IPS DF 6.9 (cell line): ENCODE results near the gene DNAAF5.

Experiments
- DNase-seq: peaks from one replicate; pipeline ENCODE4 v3.0.0-alpha.2; 2013; ENCODE audit warnings: low read depth, low spot score
- H3K27ac ChIP-seq: one replicate; pipeline ENCODE4 v1.5.1; 2013; ENCODE audit warnings: low read length, control low read depth
- H3K27me3 ChIP-seq: 2 replicates; pipeline ENCODE4 v1.6.1; 2013; ENCODE audit warnings: mild to moderate bottlenecking, low read length; ENCODE audit not compliant: control insufficient read depth, insufficient read depth
- H3K36me3 ChIP-seq: 2 replicates; pipeline ENCODE4 v1.6.1; 2013; ENCODE audit warnings: low read length; ENCODE audit not compliant: control insufficient read depth, insufficient read depth
- H3K4me1 ChIP-seq: 2 replicates; pipeline ENCODE4 v1.6.1; 2013; ENCODE audit warnings: low read length; ENCODE audit not compliant: control insufficient read depth, insufficient read depth
- H3K4me3 ChIP-seq: 2 replicates; pipeline ENCODE4 v1.5.1; 2013; ENCODE audit warnings: mild to moderate bottlenecking, low read length
- H3K9me3 ChIP-seq: 2 replicates; pipeline ENCODE4 v1.6.1; 2013; ENCODE audit warnings: low read length, inconsistent platforms; ENCODE audit not compliant: control insufficient read depth, insufficient read depth
- WGBS: extraction: QIAGEN DNeasy Blood & Tissue Kit; methylation state at CpG from one replicate; pipeline ENCODE4 v1.1.7; 2013; ENCODE audit warnings: mixed read lengths, missing lambda C conversion rate; ENCODE audit not compliant: insufficient read length, insufficient coverage; 5-methylcytosine and 5-hydroxymethylcytosine counted together

The DNAAF5 gene

GRCh38 chr7:824081-824480, 97.6 kb downstream of the DNAAF5 start:
- no peak for DNase-seq
- WGBS, result no CpG with 5 or more reads among the region's 7 CpGs
- Histone ChIP-seq H3K27me3 (no peaks in the 10 kb centered on the region), H3K36me3 (no peaks in the 10 kb centered on the region), H3K4me1 (peaks cover 3% of the 10 kb centered on the region; the same call in 1 of the 2 replicates), H3K9me3 (no peaks in the 10 kb centered on the region), H3K27ac (no peak overlapping the region), H3K4me3 (no peak overlapping the region)

- Histone ChIP-seq H3K36me3 (no peaks in the 10 kb centered on the region), H3K27ac (no peak overlapping the region), H3K9me3 (no peaks in the 10 kb centered on the region), H3K4me3 (no peak overlapping the region), H3K4me1 (peaks cover 3% of the 10 kb centered on the region; the same call in 1 of the 2 replicates), H3K27me3 (no peaks in the 10 kb centered on the region)
- WGBS, result no CpG with 5 or more reads among the region's 11 CpGs
- no peak for DNase-seq
These were observed 98.2 kb downstream of the DNAAF5 start for GRCh38 chr7:824664-825063.

- H3K4me1 ChIP-seq, result peaks cover 3% of the 10 kb centered on the region; the same call in 1 of the 2 replicates
- no peak overlapping the region for H3K27ac ChIP-seq
- no peaks in the 10 kb centered on the region for H3K27me3 ChIP-seq
- WGBS, result no CpG with 5 or more reads among the region's 6 CpGs
- DNase-seq, result no peak
- no peaks in the 10 kb centered on the region for H3K9me3 ChIP-seq
- no peak overlapping the region for H3K4me3 ChIP-seq
- H3K36me3 ChIP-seq, result no peaks in the 10 kb centered on the region
These were observed 98.9 kb downstream of the DNAAF5 start for GRCh38 chr7:825386-825785.

- peaks cover 3% of the 10 kb centered on the region; the same call in 1 of the 2 replicates for H3K4me1 ChIP-seq
- no peak overlapping the region for H3K27ac ChIP-seq
- no peak for DNase-seq
- no peak overlapping the region for H3K4me3 ChIP-seq
- no peaks in the 10 kb centered on the region for H3K27me3 ChIP-seq
- no CpG with 5 or more reads among the region's 29 CpGs for WGBS
- no peaks in the 10 kb centered on the region for H3K36me3 ChIP-seq
- no peaks in the 10 kb centered on the region for H3K9me3 ChIP-seq
These were observed 99.9 kb downstream of the DNAAF5 start for GRCh38 chr7:826230-826917.

- H3K27me3 ChIP-seq, result no peaks in the 10 kb centered on the region
- H3K4me3 ChIP-seq, result no peak overlapping the region
- H3K36me3 ChIP-seq, result no peaks in the 10 kb centered on the region
- no peak for DNase-seq
- H3K4me1 ChIP-seq, result peaks cover 3% of the 10 kb centered on the region; the same call in 1 of the 2 replicates
- H3K9me3 ChIP-seq, result no peaks in the 10 kb centered on the region
- WGBS, result no CpG with 5 or more reads among the region's 14 CpGs
- H3K27ac ChIP-seq, result no peak overlapping the region
These were observed 102.5 kb downstream of the DNAAF5 start for GRCh38 chr7:828793-829561.

GRCh38 chr7:830069-830468, 103.6 kb downstream of the DNAAF5 start:
- Histone ChIP-seq H3K9me3 (no peaks in the 10 kb centered on the region), H3K36me3 (no peaks in the 10 kb centered on the region), H3K27me3 (no peaks in the 10 kb centered on the region), H3K27ac (no peak overlapping the region), H3K4me1 (peaks cover 3% of the 10 kb centered on the region; the same call in 1 of the 2 replicates), H3K4me3 (no peak overlapping the region)
- no CpG with 5 or more reads among the region's 12 CpGs for WGBS
- DNase-seq, result no peak

- no peak overlapping the region for H3K4me3 ChIP-seq
- no peak overlapping the region for H3K27ac ChIP-seq
- H3K4me1 ChIP-seq, result no peaks in the 10 kb centered on the region; the same call in 1 of the 2 replicates
- no peak for DNase-seq
- H3K27me3 ChIP-seq, result no peaks in the 10 kb centered on the region
- no peaks in the 10 kb centered on the region for H3K9me3 ChIP-seq
- WGBS, result no CpG with 5 or more reads among the region's 7 CpGs
- H3K36me3 ChIP-seq, result no peaks in the 10 kb centered on the region
These were observed 105.2 kb downstream of the DNAAF5 start for GRCh38 chr7:831596-832166.

- no peaks in the 10 kb centered on the region for H3K9me3 ChIP-seq
- DNase-seq, result no peak
- no CpG with 5 or more reads among the region's 24 CpGs for WGBS
- no peaks in the 10 kb centered on the region; the same call in 1 of the 2 replicates for H3K4me1 ChIP-seq
- H3K27ac ChIP-seq, result no peak within 1 kb of the TSS
- no peaks in the 10 kb centered on the region for H3K27me3 ChIP-seq
- H3K36me3 ChIP-seq, result peaks cover 3% of the 10 kb centered on the region; the same call in 1 of the 2 replicates
- H3K4me3 ChIP-seq, result no peak within 1 kb of the TSS
These were observed 105.9 kb downstream of the DNAAF5 start, which contains the start of gene SUN1 for GRCh38 chr7:832167-832967. Gene SUN1 (plus strand): TSS chr7:832476. CDS start chr7:832525, 49 bp downstream.

GRCh38 chr7:832968-833424, 106.5 kb downstream of the DNAAF5 start:
- no peaks in the 10 kb centered on the region for H3K9me3 ChIP-seq
- H3K4me1 ChIP-seq, result no peaks in the 10 kb centered on the region; the same call in 1 of the 2 replicates
- H3K4me3 ChIP-seq, result no peak overlapping the region
- DNase-seq, result no peak
- WGBS, result no CpG with 5 or more reads among the region's 15 CpGs
- H3K36me3 ChIP-seq, result peaks cover 3% of the 10 kb centered on the region; the same call in 1 of the 2 replicates
- H3K27ac ChIP-seq, result no peak overlapping the region
- H3K27me3 ChIP-seq, result no peaks in the 10 kb centered on the region
